ENCODE data around the gene TES. TPM values are rescaled to one million over a fixed set of nuclear protein-coding genes. Genes with fewer than 3 reads are reported as not detected.

TES gene
- total and polyA plus RNA-seq, 11 donors: 10.3 to 66.9 (median 22.8) TPM

DNA sequence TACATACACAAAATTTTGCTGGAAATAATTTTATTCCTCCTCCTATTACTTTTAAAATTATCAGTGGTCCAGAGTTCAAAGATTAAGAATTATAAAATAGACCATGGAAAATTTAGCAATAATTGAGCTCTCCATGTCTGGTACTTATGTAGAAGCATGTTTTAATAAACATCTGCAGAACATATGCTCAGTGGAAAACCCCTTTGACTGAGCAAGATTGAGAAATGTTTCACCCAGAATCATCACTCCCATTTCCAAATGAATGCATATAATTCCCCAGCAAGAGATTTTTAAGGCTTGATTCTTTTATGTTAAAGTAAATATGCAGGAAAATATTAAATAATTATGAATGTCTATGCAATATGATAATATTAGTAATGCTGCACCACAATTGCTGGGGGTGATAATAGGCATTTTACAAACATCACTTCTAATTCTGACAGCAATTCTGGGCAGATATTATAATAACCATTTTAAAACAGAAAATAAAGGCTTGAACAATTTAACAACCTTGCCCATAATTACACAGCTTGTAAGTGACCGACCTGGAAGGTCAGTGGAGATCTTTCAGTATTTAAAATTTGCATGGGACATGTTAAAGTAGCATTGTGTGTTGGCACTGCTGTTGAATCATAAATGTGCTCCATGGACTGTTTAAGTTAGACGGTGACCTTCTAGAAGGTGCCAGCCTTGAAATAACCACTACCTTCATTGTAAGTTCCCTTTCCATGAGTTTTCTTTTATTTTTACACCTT lies 45.6 kb upstream of the TES start:
- intact Hi-C loops (cut with DNase I): no loop called here
- H3K36me3 ChIP-seq: no peaks in the 10 kb centered on the region
- no peaks in the 10 kb centered on the region for H3K27me3 ChIP-seq
- ATAC-seq: no peak
- H3K27ac ChIP-seq: peak overlapping the region in 1 of 12 donors; percentile 66
- 88 to 93% (median 90%) methylated on average over 2 of the region's 2 CpGs for WGBS, 4 donors
- H3K9me3 ChIP-seq: no peaks in the 10 kb centered on the region
- H3K4me1 ChIP-seq: peaks cover 0 to 29% (median 0%) of the 10 kb centered on the region in 12 donors
- TF ChIP-seq, protein P1, sequence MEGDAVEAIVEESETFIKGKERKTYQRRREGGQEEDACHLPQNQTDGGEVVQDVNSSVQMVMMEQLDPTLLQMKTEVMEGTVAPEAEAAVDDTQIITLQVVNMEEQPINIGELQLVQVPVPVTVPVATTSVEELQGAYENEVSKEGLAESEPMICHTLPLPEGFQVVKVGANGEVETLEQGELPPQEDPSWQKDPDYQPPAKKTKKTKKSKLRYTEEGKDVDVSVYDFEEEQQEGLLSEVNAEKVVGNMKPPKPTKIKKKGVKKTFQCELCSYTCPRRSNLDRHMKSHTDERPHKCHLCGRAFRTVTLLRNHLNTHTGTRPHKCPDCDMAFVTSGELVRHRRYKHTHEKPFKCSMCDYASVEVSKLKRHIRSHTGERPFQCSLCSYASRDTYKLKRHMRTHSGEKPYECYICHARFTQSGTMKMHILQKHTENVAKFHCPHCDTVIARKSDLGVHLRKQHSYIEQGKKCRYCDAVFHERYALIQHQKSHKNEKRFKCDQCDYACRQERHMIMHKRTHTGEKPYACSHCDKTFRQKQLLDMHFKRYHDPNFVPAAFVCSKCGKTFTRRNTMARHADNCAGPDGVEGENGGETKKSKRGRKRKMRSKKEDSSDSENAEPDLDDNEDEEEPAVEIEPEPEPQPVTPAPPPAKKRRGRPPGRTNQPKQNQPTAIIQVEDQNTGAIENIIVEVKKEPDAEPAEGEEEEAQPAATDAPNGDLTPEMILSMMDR (IDR thresholded peaks at IDR 0.05): no peak
- TF ChIP-seq POLR2A (IDR thresholded peaks at IDR 0.05): no peak
- no peak for DNase-seq
- H3K4me3 ChIP-seq: no peak overlapping the region

DNA sequence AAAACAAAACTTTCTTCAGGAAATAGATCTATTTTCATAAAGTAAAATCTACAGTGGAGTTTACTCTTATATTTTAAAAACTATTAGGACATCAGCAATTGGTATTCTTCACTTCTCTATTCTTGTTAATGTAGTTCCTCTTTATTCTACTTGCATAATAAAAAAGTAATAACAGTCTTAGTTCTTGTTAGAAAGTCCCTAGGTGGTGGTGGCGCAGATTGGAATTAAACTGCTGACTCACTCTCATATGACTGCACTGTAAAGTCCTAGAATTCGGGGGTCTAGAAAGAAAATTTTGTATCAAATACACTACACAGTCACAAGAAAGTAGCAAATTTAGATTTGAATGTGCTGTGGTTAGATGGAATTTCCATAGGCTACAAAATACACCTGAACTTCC lies 44.6 kb upstream of the TES start:
- DNase-seq: no peak
- Histone ChIP-seq H3K9me3 (no peaks in the 10 kb centered on the region), H3K4me1 (peaks cover 0 to 29% (median 0%) of the 10 kb centered on the region in 12 donors), H3K27me3 (no peaks in the 10 kb centered on the region), H3K27ac (peak overlapping the region in 1 of 12 donors; percentile 66), H3K4me3 (no peak overlapping the region), H3K36me3 (no peaks in the 10 kb centered on the region)
- TF ChIP-seq, protein P1 (IDR thresholded peaks at IDR 0.05): no peak
- intact Hi-C loops (cut with DNase I): no loop called here
- ATAC-seq: peak in 1 of 4 donors; percentile 36
- WGBS, 4 donors: 82 to 89% (median 87%) methylated on average over 2 of the region's 2 CpGs

DNA sequence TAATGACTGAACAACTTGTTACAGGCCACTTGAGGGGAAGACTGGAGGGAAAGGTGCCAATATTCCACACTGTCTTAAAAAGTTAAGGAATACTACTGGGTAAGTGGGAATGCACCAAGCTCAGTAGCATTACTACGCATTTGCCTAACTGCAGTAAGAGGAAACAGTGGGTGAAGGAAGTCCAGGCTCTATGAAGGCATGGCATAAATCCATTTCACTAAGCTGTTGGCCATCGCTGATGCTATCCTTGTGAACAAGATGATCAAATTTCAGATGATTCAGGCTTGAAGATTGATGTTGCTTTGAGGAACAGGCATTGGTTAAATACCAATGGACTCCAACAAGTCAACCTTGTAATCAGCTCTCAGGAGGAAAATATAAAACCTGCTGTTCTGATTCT lies 44.2 kb upstream of the TES start:
- Histone ChIP-seq H3K27me3 (no peaks in the 10 kb centered on the region), H3K36me3 (no peaks in the 10 kb centered on the region), H3K9me3 (no peaks in the 10 kb centered on the region), H3K4me3 (no peak overlapping the region), H3K4me1 (peaks cover 0 to 29% (median 0%) of the 10 kb centered on the region in 12 donors), H3K27ac (peak overlapping the region in 1 of 12 donors; percentile 66)
- TF ChIP-seq POLR2A (IDR thresholded peaks at IDR 0.05): no peak
- TF ChIP-seq, protein P1 (IDR thresholded peaks at IDR 0.05): no peak
- DNase-seq: no peak
- peak in 1 of 4 donors; percentile 41 for ATAC-seq
- WGBS, 4 donors: 88 to 100% (median 92%) methylated on average over 2 of the region's 2 CpGs
- intact Hi-C loops (cut with DNase I): no loop called here

DNA sequence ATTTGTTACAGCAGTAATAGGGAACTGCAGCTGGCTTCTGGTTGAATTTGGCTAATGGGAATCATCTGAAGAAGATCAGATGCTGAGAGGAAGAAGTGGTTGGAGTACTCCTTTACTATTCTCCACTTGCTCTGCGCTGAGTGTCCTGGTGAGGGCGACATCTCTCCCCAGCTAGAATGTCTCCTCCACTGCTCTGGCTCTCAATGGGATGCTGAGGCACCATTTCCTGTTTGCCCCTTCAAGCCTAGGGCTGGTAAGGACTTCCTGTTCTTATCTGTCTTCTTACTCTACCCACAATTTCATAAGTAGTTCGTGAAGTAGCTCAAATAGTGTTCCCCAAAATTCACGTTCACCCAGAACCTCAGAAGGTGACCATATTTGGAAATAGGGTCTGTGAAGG lies 43.2 kb upstream of the TES start:
- DNase-seq (no peak), ATAC-seq (no peak)
- Histone ChIP-seq H3K4me1 (peaks cover 0 to 29% (median 0%) of the 10 kb centered on the region in 12 donors), H3K4me3 (no peak overlapping the region), H3K9me3 (no peaks in the 10 kb centered on the region), H3K27ac (no peak overlapping the region), H3K27me3 (no peaks in the 10 kb centered on the region), H3K36me3 (no peaks in the 10 kb centered on the region)
- intact Hi-C loops (cut with DNase I): no loop called here
- WGBS, 4 donors: 75 to 86% (median 78%) methylated on average over 4 of the region's 4 CpGs
- no peak for TF ChIP-seq POLR2A (IDR thresholded peaks at IDR 0.05)
- TF ChIP-seq, protein P1 (IDR thresholded peaks at IDR 0.05): no peak

Data from heart left ventricle (tissue), 16 donors.